H1 (cell line): Measurements from ENCODE around the gene C12orf76. TPM values are rescaled to one million over a fixed set of nuclear protein-coding genes. Genes with fewer than 3 reads are reported as not detected.

Source experiments
- CTCF ChIA-PET: fragments of 300-600 bp; sonication (Branson Sonifier 250); formaldehyde crosslinking; loops from one replicate; lab custom pipeline; 2021; ENCODE audit not compliant: partially characterized antibody; lab: Charles Lee
- POLR2A ChIA-PET: fragments of 300-600 bp; sonication (Branson Sonifier 250); formaldehyde crosslinking; loops from one replicate; lab custom pipeline; 2021; ENCODE audit warnings: inconsistent platforms; ENCODE audit not compliant: partially characterized antibody; lab: Charles Lee
- DNase-seq, 2 experiments: peaks; one replicate each; pipeline versions ENCODE4 v3.0.0 to v3.0.0-alpha.2; 2010 to 2022; ENCODE audit warnings: low spot score in 2 of 2, low read depth in 1 of 2, mixed read lengths in 1 of 2
- FAIRE-seq: peaks from 2 replicates; lab custom pipeline; 2011; peaks lifted over from hg19 to GRCh38; lab: Jason Lieb, UNC
- H2AFZ ChIP-seq: 2 replicates; pipeline ENCODE4 v1.8.1; 2012; ENCODE audit warnings: low read length, inconsistent platforms
- H2AK5ac ChIP-seq: 2 replicates; pipeline ENCODE4 v1.6.1; 2013; ENCODE audit warnings: low read depth, low read length
- H2BK120ac ChIP-seq: replicated peaks from 2 replicates; pipeline ENCODE3; 2013; ENCODE audit warnings: low read depth, low read length, inconsistent platforms
- H2BK12ac ChIP-seq: 2 replicates; pipeline ENCODE4 v1.6.1; 2013; ENCODE audit warnings: low read depth, low read length
- H2BK15ac ChIP-seq: 2 replicates; pipeline ENCODE4 v1.6.1; 2013; ENCODE audit warnings: low read length
- H2BK20ac ChIP-seq: 2 replicates; pipeline ENCODE4 v1.6.1; 2013; ENCODE audit warnings: low read length
- H2BK5ac ChIP-seq: 2 replicates; pipeline ENCODE4 v1.6.1; 2013; ENCODE audit warnings: low read depth, low read length
- H3K14ac ChIP-seq: 2 replicates; pipeline ENCODE4 v1.6.1; 2013; ENCODE audit warnings: inconsistent platforms; ENCODE audit not compliant: insufficient read length
- H3K18ac ChIP-seq: 2 replicates; pipeline ENCODE4 v1.6.1; 2013; ENCODE audit warnings: low read length; ENCODE audit errors: extremely low read depth
- H3K23ac ChIP-seq: 2 replicates; pipeline ENCODE4 v1.6.1; 2013; ENCODE audit warnings: inconsistent platforms; ENCODE audit not compliant: insufficient read length
- H3K23me2 ChIP-seq: 2 replicates; pipeline ENCODE4 v1.6.1; 2013; ENCODE audit warnings: low read depth, low read length
- H3K27ac ChIP-seq: 2 replicates; pipeline ENCODE4 v1.6.1; 2011; ENCODE audit warnings: low read depth, low read length, inconsistent platforms
- H3K27me3 ChIP-seq, 4 experiments: replicated peaks in 1 of 4; 1 replicate in 1 of 4; 2 replicates in 3 of 4; pipeline versions ENCODE4 v1.6.1 to v1.8.1; 2011 to 2013; ENCODE audit warnings: low read length in 3 of 4, mild to moderate bottlenecking in 3 of 4, inconsistent platforms in 2 of 4, mixed read lengths in 2 of 4, moderate library complexity in 1 of 4; ENCODE audit not compliant: control insufficient read depth in 3 of 4, insufficient read depth in 3 of 4; ENCODE audit errors: extremely low read depth in 1 of 4
- H3K36me3 ChIP-seq, 4 experiments: 2 replicates each; pipeline versions ENCODE4 v1.6.1 to v1.8.1; 2011 to 2013; ENCODE audit warnings: mild to moderate bottlenecking in 4 of 4, low read length in 3 of 4, moderate library complexity in 2 of 4, control low read depth in 1 of 4, inconsistent platforms in 1 of 4; ENCODE audit not compliant: insufficient read depth in 4 of 4, control insufficient read depth in 2 of 4
- H3K4ac ChIP-seq: replicated peaks from 2 replicates; pipeline ENCODE3; 2013; ENCODE audit warnings: low read length, low read depth, mixed read lengths, inconsistent platforms; ENCODE audit not compliant: insufficient read length
- H3K4me1 ChIP-seq, 4 experiments: replicated peaks in 1 of 4; 1 replicate in 1 of 4; 2 replicates in 3 of 4; pipeline versions ENCODE4 v1.6.1 to v1.8.1; 2011 to 2013; ENCODE audit warnings: low read length in 3 of 4, inconsistent platforms in 2 of 4, mixed read lengths in 1 of 4; ENCODE audit not compliant: insufficient read depth in 4 of 4, control insufficient read depth in 3 of 4
- H3K4me2 ChIP-seq, 2 experiments: 2 replicates each; pipeline versions ENCODE4 v1.6.1 to v1.8.1; 2011 to 2013; ENCODE audit warnings: low read depth in 2 of 2, low read length in 2 of 2, control low read depth in 1 of 2, inconsistent platforms in 1 of 2, mild to moderate bottlenecking in 1 of 2; ENCODE audit not compliant: insufficient read depth in 1 of 2
- H3K4me3 ChIP-seq, 4 experiments: fragments of 200-600, 300-600 bp in 1 of 4; sonication (generic), shearing (Covaris generic), sonication (Bioruptor Twin) in 1 of 4; 2 replicates each; pipeline versions ENCODE4 v1.5.1 to v1.8.1; 2011 to 2016; ENCODE audit warnings: low read length in 4 of 4, low read depth in 3 of 4, control low read depth in 2 of 4, inconsistent platforms in 2 of 4, mild to moderate bottlenecking in 2 of 4, mixed read lengths in 1 of 4, moderate library complexity in 1 of 4; ENCODE audit not compliant: insufficient read depth in 2 of 4; ENCODE audit errors: extremely low read depth in 1 of 4
- H3K56ac ChIP-seq: replicated peaks from 2 replicates; pipeline ENCODE3; 2013; ENCODE audit warnings: low read depth, mild to moderate bottlenecking, mixed read lengths, low read length, inconsistent platforms; ENCODE audit not compliant: insufficient read length
- H3K79me1 ChIP-seq: 2 replicates; pipeline ENCODE4 v1.6.1; 2013; ENCODE audit warnings: low read depth, low read length, control low read depth
- H3K79me2 ChIP-seq, 2 experiments: 2 replicates each; pipeline versions ENCODE4 v1.6.1 to v1.8.1; 2012 to 2013; ENCODE audit warnings: low read length in 2 of 2, mild to moderate bottlenecking in 2 of 2, inconsistent platforms in 1 of 2; ENCODE audit not compliant: insufficient read depth in 2 of 2, control insufficient read depth in 1 of 2
- H3K9ac ChIP-seq, 4 experiments: replicated peaks in 1 of 4; 1 replicate in 1 of 4; 2 replicates in 3 of 4; pipeline versions ENCODE4 v1.6.1 to v1.8.1; 2011 to 2013; ENCODE audit warnings: low read depth in 3 of 4, low read length in 3 of 4, control low read depth in 2 of 4, mild to moderate bottlenecking in 2 of 4, moderate library complexity in 2 of 4, inconsistent platforms in 1 of 4; ENCODE audit errors: extremely low read depth in 1 of 4
- H3K9me3 ChIP-seq, 2 experiments: 2 replicates each; pipeline versions ENCODE4 v1.6.1 to v1.8.1; 2012 to 2013; ENCODE audit warnings: mild to moderate bottlenecking in 2 of 2, moderate library complexity in 2 of 2, control low read depth in 1 of 2, inconsistent platforms in 1 of 2, low read depth in 1 of 2, low read length in 1 of 2, mixed read lengths in 1 of 2; ENCODE audit not compliant: insufficient read depth in 2 of 2
- H4K20me1 ChIP-seq, 2 experiments: replicated peaks in 1 of 2; 2 replicates each; pipeline versions ENCODE3 to v1.8.1; 2011 to 2013; ENCODE audit warnings: inconsistent platforms in 2 of 2, low read length in 2 of 2, mild to moderate bottlenecking in 1 of 2; ENCODE audit not compliant: insufficient read depth in 2 of 2, control insufficient read depth in 1 of 2
- H4K5ac ChIP-seq: 2 replicates; pipeline ENCODE4 v1.6.1; 2013; ENCODE audit warnings: low read length, low read depth, mixed read lengths, inconsistent platforms; ENCODE audit not compliant: insufficient read length
- H4K8ac ChIP-seq: 2 replicates; pipeline ENCODE4 v1.8.0; 2013; ENCODE audit warnings: mild to moderate bottlenecking, moderate library complexity, low read length, inconsistent platforms; ENCODE audit not compliant: insufficient read depth; ENCODE audit errors: extremely low read depth
- H4K91ac ChIP-seq: replicated peaks from 2 replicates; pipeline ENCODE3; 2013; ENCODE audit warnings: low read length, mixed read lengths, inconsistent platforms; ENCODE audit not compliant: insufficient read length
- CEBPB ChIP-seq: IDR thresholded peaks from 2 replicates; pipeline ENCODE4 v1.6.1; 2012; ENCODE audit warnings: low read depth, low read length
- KDM1A ChIP-seq: fragments of 200-600, 300-600 bp; sonication (generic); IDR thresholded peaks from 2 replicates; pipeline ENCODE4 v1.7.1; 2016; ENCODE audit warnings: mild to moderate bottlenecking, low read length, borderline replicate concordance
- WGBS, 2 experiments: shearing (Covaris generic) in 1 of 2; methylation state at CpG; one replicate each; pipeline versions ENCODE4 v1.1.6 to v1.1.7; 2013 to 2015; ENCODE audit warnings: low lambda C conversion rate in 2 of 2, mixed read lengths in 2 of 2, inconsistent platforms in 1 of 2, low coverage in 1 of 2, missing lambda C conversion rate in 1 of 2; ENCODE audit not compliant: insufficient replicate concordance in 2 of 2, insufficient coverage in 1 of 2, insufficient read length in 1 of 2; ENCODE audit errors: extremely low coverage in 1 of 2, missing lambda C conversion rate in 1 of 2; 5-methylcytosine and 5-hydroxymethylcytosine counted together
- polyA plus RNA-seq, 7 experiments: library from polyadenylated mRNA; depleted of rRNA in 3 of 7; stranded (reverse) in 5 of 7; unstranded in 2 of 7; fragments of >200 nt in 5 of 7; fragments of 200-250 nt in 2 of 7; gene quantifications; 1 replicate in 5 of 7; 2 replicates in 1 of 7; 4 replicates in 1 of 7; pipeline versions ENCODE4 v1.2.1 to v1.2.3, GENCODE V29; 2011 to 2013; ENCODE audit warnings: missing spikeins in 2 of 7, mixed read lengths in 2 of 7
- total RNA-seq: library from RNA; stranded (reverse); fragmentation: NEBNext Ultra II Directional; extraction: Animal tissue kit (Norgen Biotek cat#: 25700); gene quantifications from 2 replicates; pipeline ENCODE4 v1.2.1, GENCODE V29; 2021

Gene C12orf76
- total and polyA plus RNA-seq, 2 of the 8 experiments (the other 6 are each of a cell fraction or from before 2014, with no cell fraction given) = 14.4 to 18.6 TPM

- Histone ChIP-seq H3K23me2 (no peaks in the 10 kb centered on the region), H3K27me3 (no peaks in the 10 kb centered on the region), H4K8ac (no peak overlapping the region), H3K4ac (no peak overlapping the region), H4K91ac (no peak overlapping the region), H2BK5ac (no peak overlapping the region), H2AFZ (no peak overlapping the region), H3K56ac (no peak overlapping the region), H3K79me1 (no peaks in the 10 kb centered on the region), H3K4me1 (no peaks in the 10 kb centered on the region), H3K9me3 (no peaks in the 10 kb centered on the region), H2BK120ac (no peak overlapping the region), H3K18ac (no peak overlapping the region), H4K5ac (no peak overlapping the region), H2AK5ac (no peak overlapping the region), H4K20me1 (no peaks in the 10 kb centered on the region), H3K4me3 (no peak overlapping the region), H2BK20ac (no peak overlapping the region)
- POLR2A ChIA-PET = no interaction called here
- no peak for FAIRE-seq
- TF ChIP-seq KDM1A (no peak), CEBPB (peak; percentile 69; the same call in 1 of the 2 replicates)
- TF ChIP-seq, all 59 proteins: peak for 1
- H3K4me2 ChIP-seq = no peak overlapping the region
- H3K27ac ChIP-seq = no peak overlapping the region
- DNase-seq = no peak
- H3K14ac ChIP-seq = no peak overlapping the region
- CTCF ChIA-PET = interaction anchor here (1.0 kb wide), 1 partner anchor 9 kb away, joined by 3 read pairs; no protein-coding TSS in a partner anchor
- H3K9ac ChIP-seq = no peak overlapping the region
- H3K79me2 ChIP-seq = no peaks in the 10 kb centered on the region
- no peak overlapping the region for H2BK12ac ChIP-seq
- no peak overlapping the region for H2BK15ac ChIP-seq
- no peaks in the 10 kb centered on the region for H3K36me3 ChIP-seq
- WGBS, 2 experiments = 89% methylated on average over 6 of the region's 6 CpGs; no CpG with 5 or more reads in 1 of the 2 experiments
- H3K23ac ChIP-seq = no peak overlapping the region
These were observed 36.2 kb downstream of the C12orf76 start for GRCh38 chr12:110012137-110012536.
